ENCODE results near the gene FGF9.

Gene FGF9

GRCh38 chr13:21752501-21752900 is 81.6 kb downstream of the FGF9 start:
- DNase-seq (ENCODE audit: low read depth in 1 of 2, low spot score in 1 of 2), result no peak

GRCh38 chr13:21753117-21753729 is 82.3 kb downstream of the FGF9 start:
- no peak for DNase-seq (ENCODE audit: low read depth in 1 of 2, low spot score in 1 of 2)
